G401 (cell line): ENCODE data around the gene CD82. TPM values are rescaled to one million over a fixed set of nuclear protein-coding genes. Genes with fewer than 3 reads are reported as not detected.

Experiments
- DNase-seq: peaks from one replicate; pipeline ENCODE4 v3.0.0-alpha.2; 2015; ENCODE audit warnings: low spot score
- in situ Hi-C: cut with HindIII; loops from 2 replicates; pipeline ENCODE4 v1.10.0; 2016; ENCODE audit warnings: low sequenced_read_pairs, mixed read lengths
- total RNA-seq: library from RNA; depleted of rRNA; stranded (reverse); fragments of >200 nt; shearing (Covaris generic); gene quantifications from 2 replicates; pipeline ENCODE4 v1.2.3, GENCODE V29; 2014

Gene CD82
- total RNA-seq, 1 experiment from 2014 or later = 16.1 TPM

DNA sequence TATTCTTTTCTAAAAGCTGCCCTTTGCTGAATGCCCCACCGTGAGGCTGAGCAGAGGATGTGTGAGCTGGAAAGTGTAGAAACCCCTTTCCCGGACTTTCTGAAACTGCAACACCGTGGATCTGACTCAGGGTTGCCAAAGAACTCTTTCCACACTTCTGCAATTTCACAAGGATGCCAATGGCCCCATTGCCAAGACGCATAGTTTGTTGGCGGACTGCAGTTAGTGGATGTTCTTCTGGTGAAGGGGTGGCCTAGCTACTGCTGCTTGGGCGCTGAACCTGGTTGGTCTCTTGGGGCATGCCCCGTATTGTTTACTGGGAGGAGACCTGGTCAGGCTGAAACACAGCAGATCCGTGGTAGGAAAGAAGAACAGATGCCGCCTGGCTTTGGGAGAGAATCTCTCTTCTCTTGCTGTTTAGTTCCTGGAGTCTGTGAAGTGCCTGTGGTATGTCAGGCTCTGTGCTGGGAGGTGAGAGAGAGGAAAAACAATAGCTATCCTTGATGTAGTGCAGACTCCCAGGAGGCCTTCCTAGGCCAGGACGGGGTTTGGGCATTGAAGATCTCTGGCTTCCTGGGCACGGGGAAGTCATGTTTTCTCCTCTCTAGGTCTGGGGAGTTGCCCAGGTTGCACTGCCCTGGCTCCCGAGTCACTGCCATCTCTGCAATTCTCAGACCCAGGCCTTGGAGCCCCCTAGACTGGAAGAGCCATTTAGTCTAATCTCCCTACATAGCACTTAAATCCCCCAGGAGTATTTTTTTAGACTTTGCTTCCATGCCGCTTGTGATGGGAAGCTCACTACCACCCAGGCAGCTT, 26.9 kb downstream of the CD82 start:
- DNase-seq = no peak
- in situ Hi-C loops = no loop called here

DNA sequence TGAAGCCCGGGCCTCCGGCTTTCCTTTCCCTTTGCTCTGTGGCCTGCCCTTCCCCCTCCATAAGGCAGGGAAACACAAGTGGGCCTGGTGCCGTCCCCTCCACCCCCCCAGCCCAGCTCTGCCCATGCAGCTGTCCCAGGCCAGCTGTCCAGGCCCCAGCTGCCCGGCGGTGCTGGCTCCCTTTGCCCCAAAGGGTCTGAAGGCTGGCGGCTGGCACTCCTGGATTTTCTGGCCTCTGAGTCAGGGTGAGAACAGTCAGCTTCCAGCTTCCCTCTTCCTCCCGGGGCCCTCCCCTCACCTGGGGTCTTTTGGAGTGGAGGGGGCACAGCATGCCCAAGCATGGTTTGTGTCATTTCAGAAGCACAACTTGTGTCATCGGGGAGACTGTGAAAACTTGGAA, 27.8 kb downstream of the CD82 start:
- in situ Hi-C loops = no loop called here

GRCh38 chr11:44595006-44595405, 29.5 kb downstream of the CD82 start:
- in situ Hi-C loops = no loop called here
- no peak for DNase-seq

More for the DNA sequence above, 27.8 kb downstream of the CD82 start:
- DNase-seq = no peak

DNA sequence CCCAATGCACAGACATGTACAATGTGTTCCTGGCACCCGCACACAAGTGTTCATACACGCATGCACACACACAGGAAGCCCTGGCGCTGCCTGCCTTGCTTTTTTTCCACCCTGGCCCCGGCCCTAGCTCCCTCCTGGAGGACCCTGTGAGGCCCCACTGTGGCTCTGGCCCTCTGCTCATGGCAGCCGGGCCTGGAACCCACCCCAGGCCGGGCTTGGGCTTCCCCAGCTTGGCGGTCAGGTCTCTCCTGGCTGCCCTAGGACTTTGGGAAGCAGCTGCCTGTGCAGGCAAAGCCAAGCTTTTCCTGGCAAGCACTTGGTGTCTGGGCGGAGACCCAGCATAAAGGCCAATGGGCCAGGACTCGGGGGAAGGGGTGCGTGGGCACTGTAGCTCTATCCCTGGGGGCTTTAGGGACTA, 30.5 kb downstream of the CD82 start:
- peak; percentile 87 for DNase-seq
- in situ Hi-C loops = no loop called here

GRCh38 chr11:44596525-44597276, 31.2 kb downstream of the CD82 start:
- DNase-seq = peak; percentile 51
- in situ Hi-C loops = no loop called here

- in situ Hi-C loops = no loop called here
- no peak for DNase-seq
Observed at GRCh38 chr11:44597358-44598012, 32.0 kb downstream of the CD82 start.

- peak; percentile 64 for DNase-seq
- in situ Hi-C loops = no loop called here
Observed at GRCh38 chr11:44598831-44599230, 33.4 kb downstream of the CD82 start.

DNA sequence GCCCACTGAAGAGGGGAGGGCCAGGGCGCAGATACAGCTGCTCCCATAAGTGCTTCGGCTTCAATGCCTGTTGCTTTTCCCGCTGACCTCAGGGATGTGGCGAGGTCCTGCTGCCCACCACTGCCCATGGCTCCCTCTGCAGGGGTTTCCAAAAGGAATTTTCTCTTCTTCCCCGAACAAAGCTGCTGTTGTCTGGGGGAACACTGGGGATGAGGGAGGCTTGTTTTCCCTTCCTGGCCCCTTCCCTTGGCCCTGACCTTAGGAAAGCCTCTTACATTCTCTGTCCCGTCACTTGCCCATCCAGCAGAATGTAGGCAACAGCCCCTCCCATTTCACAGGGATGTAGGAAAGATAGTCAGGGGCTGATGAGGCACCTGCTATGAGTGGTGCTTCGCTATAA, 34.8 kb downstream of the CD82 start:
- DNase-seq = no peak
- in situ Hi-C loops = no loop called here

DNA sequence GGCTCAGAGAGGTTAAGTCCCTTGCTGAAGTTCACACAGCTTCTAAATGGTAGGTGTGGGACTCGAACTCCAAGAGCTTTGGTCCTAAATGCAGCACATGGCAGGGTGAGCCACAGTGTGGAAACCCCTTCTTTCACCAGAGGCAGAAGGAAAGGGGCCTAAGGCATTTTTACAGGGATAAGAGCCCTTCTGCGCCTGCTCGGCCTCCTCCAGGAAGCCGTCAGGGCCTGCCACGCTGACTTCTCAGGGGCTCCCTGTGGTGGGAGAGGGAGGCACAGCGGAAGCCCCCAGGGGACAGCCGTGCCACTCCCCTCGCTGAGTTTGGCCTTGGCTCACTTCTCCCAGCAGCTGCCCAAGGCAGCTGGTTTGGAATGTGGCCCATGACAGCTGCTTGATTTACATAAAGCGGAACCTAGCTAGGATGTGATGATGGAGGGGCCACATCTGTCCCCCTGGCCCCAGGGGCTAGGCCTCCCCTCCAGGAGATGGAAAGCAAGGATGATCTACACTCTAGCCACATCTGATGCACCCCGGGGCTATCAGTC, 35.4 kb downstream of the CD82 start:
- DNase-seq = no peak
- in situ Hi-C loops = no loop called here

GRCh38 chr11:44601471-44602370, 36.3 kb downstream of the CD82 start:
- in situ Hi-C loops = no loop called here

DNA sequence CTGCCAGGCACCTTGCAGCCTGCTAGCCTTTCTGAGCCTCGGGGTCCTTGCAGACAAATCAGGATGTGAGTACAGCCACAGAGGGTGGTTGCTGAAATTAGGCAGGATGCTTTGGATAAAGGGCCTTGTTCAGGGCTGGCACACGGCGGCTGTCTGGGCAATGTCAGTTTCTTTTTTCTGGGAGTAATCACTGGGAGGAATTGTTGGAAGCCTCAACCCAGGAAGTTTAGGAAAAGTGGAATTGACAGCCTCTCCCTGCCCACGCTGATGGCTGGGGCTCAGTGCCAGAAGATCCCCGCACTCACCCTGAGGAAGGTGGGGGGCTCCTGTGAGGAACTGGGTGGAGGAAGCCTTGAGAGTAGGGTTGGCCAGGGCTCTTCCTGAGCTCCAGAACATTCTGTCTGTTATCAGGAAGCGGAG, 37.4 kb downstream of the CD82 start:
- no peak for DNase-seq
- in situ Hi-C loops = no loop called here

More at GRCh38 chr11:44601471-44602370, 36.3 kb downstream of the CD82 start:
- DNase-seq = no peak

DNA sequence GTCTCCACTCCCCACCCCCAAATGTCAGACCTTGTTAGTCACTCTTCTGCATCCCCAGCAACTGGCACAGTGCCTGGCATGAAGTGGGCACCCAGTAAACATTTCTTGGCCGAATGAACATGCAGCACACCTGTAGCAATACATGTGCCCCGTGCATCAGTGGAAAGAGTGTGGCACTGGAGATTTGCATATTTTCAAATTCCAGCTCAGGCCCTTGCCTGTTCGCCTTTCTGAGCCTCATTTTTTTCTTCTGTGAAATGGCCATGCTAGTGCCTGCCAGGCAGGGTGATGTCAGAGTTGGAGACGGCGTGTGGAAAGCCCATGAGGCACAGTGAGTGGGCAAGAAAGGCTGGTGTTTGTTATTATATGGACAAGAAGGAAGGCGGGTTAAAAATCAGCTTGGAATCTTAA, 38.7 kb downstream of the CD82 start:
- in situ Hi-C loops = no loop called here
- DNase-seq = no peak

GRCh38 chr11:44605068-44605708, 39.7 kb downstream of the CD82 start:
- in situ Hi-C loops = no loop called here
- no peak for DNase-seq

- no peak for DNase-seq
- in situ Hi-C loops = no loop called here
Observed at GRCh38 chr11:44605965-44606364, 40.5 kb downstream of the CD82 start.

GRCh38 chr11:44606472-44606871, 41.0 kb downstream of the CD82 start:
- in situ Hi-C loops = no loop called here
- no peak for DNase-seq

- DNase-seq = no peak
- in situ Hi-C loops = no loop called here
Observed at GRCh38 chr11:44607319-44607962, 42.0 kb downstream of the CD82 start.

GRCh38 chr11:44607987-44608386, 42.5 kb downstream of the CD82 start:
- in situ Hi-C loops = no loop called here

GRCh38 chr11:44608651-44608990, 43.2 kb downstream of the CD82 start:
- in situ Hi-C loops = no loop called here
- DNase-seq = no peak

More at GRCh38 chr11:44607987-44608386, 42.5 kb downstream of the CD82 start:
- DNase-seq = no peak
